Skeletal muscle tissue (tissue), 4 donors: ENCODE data around the gene BCL7A. TPM values are rescaled to one million over a fixed set of nuclear protein-coding genes. Genes with fewer than 3 reads are reported as not detected.

Source experiments
- H3K27ac ChIP-seq: one replicate; pipeline ENCODE4 v1.7.0; 2013; ENCODE audit warnings: mild to moderate bottlenecking, low read depth, low read length, inconsistent platforms
- H3K27me3 ChIP-seq, 3 donors: one replicate each; pipeline ENCODE4 v1.7.0; 2013; ENCODE audit warnings: low read length in 3 of 3; ENCODE audit not compliant: control insufficient read depth in 3 of 3, insufficient read depth in 3 of 3
- H3K36me3 ChIP-seq, 3 donors: one replicate each; pipeline ENCODE4 v1.7.0; 2013; ENCODE audit warnings: low read length in 3 of 3; ENCODE audit not compliant: control insufficient read depth in 3 of 3, insufficient read depth in 3 of 3
- H3K4me1 ChIP-seq, 3 donors: one replicate each; pipeline ENCODE4 v1.7.0; 2013; ENCODE audit warnings: low read length in 3 of 3, mild to moderate bottlenecking in 3 of 3; ENCODE audit not compliant: control insufficient read depth in 3 of 3, insufficient read depth in 3 of 3
- H3K4me3 ChIP-seq, 3 donors: one replicate each; pipeline ENCODE4 v1.7.0; 2013; ENCODE audit warnings: low read length in 3 of 3
- H3K9ac ChIP-seq, 3 donors: one replicate each; pipeline ENCODE4 v1.7.0; 2013; ENCODE audit warnings: low read length in 3 of 3, mild to moderate bottlenecking in 3 of 3, moderate library complexity in 2 of 3, low read depth in 1 of 3
- H3K9me3 ChIP-seq, 3 donors: one replicate each; pipeline ENCODE4 v1.7.0; 2013; ENCODE audit warnings: low read length in 3 of 3; ENCODE audit not compliant: control insufficient read depth in 3 of 3
- total RNA-seq: library from RNA; depleted of rRNA; stranded (reverse); fragments of >200 nt; gene quantifications from one replicate; pipeline ENCODE4 v1.2.3, GENCODE V29; 2014
- donor health status: Osteomylitis.

The BCL7A gene
- total RNA-seq, 1 donor from 2014 or later = 9.4 TPM

DNA sequence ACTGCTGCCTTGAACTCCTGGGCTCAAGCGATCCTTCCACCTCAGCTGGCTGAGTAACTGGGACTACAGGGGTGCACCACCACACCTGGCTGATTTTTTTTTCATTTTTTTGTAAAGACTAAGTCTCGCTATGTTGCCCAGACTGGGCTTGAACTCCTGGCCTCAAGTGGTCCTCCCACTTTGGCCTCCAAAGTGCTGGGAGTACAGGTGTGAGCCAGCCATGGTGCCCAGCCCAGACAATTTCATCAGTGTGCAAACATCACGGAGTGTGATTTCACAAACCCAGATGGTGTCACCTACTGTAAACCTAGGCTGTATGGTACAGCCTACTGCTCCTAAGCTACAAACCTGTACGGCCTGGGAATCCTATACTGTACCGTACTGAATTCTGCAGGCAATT is 6.9 kb upstream of the BCL7A start:
- H3K9ac ChIP-seq = no peak overlapping the region
- H3K27ac ChIP-seq = no peak overlapping the region
- no peaks in the 10 kb centered on the region for H3K4me1 ChIP-seq
- peaks cover 0 to 2% (median 0%) of the 10 kb centered on the region in 3 donors for H3K9me3 ChIP-seq
- no peak overlapping the region for H3K4me3 ChIP-seq
- H3K27me3 ChIP-seq = no peaks in the 10 kb centered on the region
- no peaks in the 10 kb centered on the region for H3K36me3 ChIP-seq

DNA sequence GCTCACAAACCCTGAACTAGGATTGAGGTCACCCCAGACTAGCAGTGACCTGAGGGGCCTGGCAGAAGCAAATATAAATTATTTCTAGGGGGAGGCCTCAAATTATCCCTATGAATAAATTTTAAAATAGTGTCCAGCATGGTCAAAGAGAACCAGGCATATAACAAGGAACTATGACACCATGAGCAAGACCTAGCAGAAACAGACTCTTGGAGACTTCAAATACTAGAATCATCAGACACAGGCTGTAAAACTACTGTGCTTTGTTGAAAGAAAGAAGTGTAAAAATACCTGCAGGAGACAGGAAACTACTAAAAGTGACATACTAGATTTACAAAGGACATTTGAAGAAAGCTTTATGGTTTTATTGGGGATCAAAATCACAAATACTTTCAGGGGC is 3.2 kb upstream of the BCL7A start:
- Histone ChIP-seq H3K4me3 (no peak overlapping the region), H3K27me3 (no peaks in the 10 kb centered on the region), H3K9me3 (peaks cover 0 to 2% (median 0%) of the 10 kb centered on the region in 3 donors), H3K9ac (no peak overlapping the region), H3K27ac (no peak overlapping the region), H3K4me1 (peaks cover 11 to 13% (median 12%) of the 10 kb centered on the region in 3 donors), H3K36me3 (no peaks in the 10 kb centered on the region)

DNA sequence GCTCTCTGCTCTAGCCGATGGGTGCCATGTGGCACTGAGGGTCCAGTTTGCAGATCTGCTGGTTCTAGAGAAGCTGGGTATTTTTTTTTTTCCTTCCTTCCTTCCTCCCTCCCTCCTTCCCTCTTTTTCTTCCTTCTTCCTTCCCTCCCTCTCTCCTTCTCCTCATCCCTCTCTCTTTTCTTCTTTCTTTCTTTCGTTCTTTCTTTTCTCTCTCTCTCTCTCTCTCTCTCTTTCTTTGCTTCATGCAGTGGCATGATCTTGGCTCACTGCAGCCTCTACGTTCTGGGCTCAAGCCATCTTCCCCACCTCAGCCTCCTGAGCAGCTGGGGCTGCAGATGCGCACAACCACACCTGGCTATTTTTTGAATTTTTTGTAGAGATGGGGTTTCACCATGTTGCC is 2.7 kb upstream of the BCL7A start:
- H3K4me1 ChIP-seq = peaks cover 16 to 18% (median 17%) of the 10 kb centered on the region in 3 donors
- no peak overlapping the region for H3K9ac ChIP-seq
- no peaks in the 10 kb centered on the region for H3K27me3 ChIP-seq
- no peak overlapping the region for H3K27ac ChIP-seq
- H3K36me3 ChIP-seq = no peaks in the 10 kb centered on the region
- no peak overlapping the region for H3K4me3 ChIP-seq
- peaks cover 0 to 2% (median 0%) of the 10 kb centered on the region in 3 donors for H3K9me3 ChIP-seq

GRCh38 chr12:122020795-122021192 is 890 bp upstream of the BCL7A start:
- Histone ChIP-seq H3K4me3 (peak overlapping the region; percentile 52 to 78 (median 76)), H3K36me3 (no peaks in the 10 kb centered on the region), H3K27me3 (no peaks in the 10 kb centered on the region), H3K27ac (no peak overlapping the region), H3K9ac (peak overlapping the region in 1 of 3 donors; percentile 85), H3K9me3 (peaks cover 0 to 2% (median 0%) of the 10 kb centered on the region in 3 donors), H3K4me1 (peaks cover 23 to 30% (median 27%) of the 10 kb centered on the region in 3 donors)

DNA sequence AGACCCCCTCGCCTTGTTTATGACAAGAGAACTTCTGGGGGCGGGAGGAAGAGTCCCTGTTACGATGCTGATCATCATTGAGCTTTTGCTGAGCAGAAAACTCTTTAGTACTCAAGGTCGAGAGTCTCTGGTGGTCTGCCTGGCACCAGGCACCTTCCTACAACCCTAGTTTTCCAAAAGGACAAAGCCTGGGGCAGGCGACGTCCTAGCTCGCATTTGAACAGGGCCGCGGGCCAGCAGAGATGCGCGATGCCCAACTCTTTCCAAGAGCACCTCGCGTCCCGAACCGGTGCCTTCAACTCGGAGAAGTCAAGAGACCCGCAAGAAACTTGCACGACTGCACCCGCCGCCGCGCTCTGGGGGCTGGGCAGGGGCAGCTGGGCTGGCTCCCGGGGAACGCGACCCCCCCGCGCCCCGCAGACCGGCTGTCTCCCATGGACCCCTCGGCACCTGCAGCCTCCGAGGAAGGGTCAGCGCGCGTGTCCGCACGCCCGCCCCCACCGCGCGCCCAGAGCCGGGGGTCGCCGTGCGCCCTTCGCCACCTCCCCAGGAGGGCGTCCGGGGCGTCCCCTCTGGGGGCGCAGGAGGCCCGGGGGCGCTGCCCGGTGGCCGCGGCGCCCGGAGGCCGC is 377 bp upstream of the BCL7A start:
- Histone ChIP-seq H3K4me1 (peaks cover 25 to 32% (median 29%) of the 10 kb centered on the region in 3 donors), H3K27me3 (no peaks in the 10 kb centered on the region), H3K27ac (peak overlapping the region; percentile 44), H3K9me3 (peaks cover 0 to 2% (median 0%) of the 10 kb centered on the region in 3 donors), H3K4me3 (peak overlapping the region; percentile 52 to 78 (median 76)), H3K36me3 (no peaks in the 10 kb centered on the region), H3K9ac (peak overlapping the region in 2 of 3 donors; percentile 62 to 85)

DNA sequence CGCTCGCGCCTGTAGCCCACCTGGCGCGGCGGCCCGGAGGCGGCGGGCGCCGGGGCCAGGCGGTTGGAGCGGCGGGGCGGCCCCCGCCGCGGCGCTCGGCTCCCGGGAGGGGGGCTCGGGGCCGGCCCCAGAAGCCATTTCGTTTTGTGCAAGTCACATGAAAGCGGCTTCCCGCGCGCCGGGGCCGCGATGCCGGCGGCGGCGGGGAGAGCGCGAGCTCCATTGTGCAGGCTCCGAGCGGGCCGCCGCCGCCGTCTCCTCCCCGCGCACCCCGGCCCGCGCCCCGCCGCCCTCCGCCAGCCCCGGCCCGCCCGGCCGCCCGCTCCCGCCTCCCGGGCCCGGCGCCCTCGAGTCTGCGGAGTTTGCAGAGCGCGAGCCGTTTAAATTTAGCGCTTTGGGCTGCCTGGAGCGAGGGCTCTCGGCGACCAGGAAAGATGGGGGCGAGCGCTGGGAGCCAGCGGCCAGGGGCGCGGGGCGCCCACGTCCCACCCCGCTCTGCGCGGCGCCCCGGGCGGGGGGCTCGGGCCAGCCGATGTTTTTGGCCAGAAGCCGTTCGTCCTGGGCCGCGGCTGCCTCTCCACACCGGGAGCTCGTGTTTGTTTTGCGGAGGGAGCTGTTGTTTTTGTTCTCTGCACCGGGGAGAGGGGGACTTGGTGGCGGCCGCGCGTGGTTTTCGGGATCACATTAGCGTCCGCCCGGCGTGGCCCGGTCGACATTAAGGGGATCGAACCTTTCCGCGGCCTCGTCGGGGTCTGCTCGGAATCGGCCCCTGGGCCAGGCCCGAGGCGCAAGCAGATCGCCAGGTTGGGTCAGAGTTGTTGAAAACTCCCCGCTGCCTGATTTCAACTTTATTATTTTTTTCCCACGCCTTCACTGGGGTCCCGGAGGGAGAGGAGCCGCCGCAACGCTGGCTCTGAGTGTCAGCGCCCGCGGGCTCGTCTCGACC is 982 bp downstream of the BCL7A start:
- no peaks in the 10 kb centered on the region for H3K36me3 ChIP-seq
- H3K27me3 ChIP-seq = no peaks in the 10 kb centered on the region
- H3K9ac ChIP-seq = peak overlapping the region; percentile 77 to 89 (median 87)
- peaks cover 0 to 2% (median 0%) of the 10 kb centered on the region in 3 donors for H3K9me3 ChIP-seq
- H3K4me3 ChIP-seq = peak overlapping the region; percentile 54 to 76 (median 76)
- peak overlapping the region; percentile 89 for H3K27ac ChIP-seq
- peaks cover 36 to 40% (median 38%) of the 10 kb centered on the region in 3 donors for H3K4me1 ChIP-seq

DNA sequence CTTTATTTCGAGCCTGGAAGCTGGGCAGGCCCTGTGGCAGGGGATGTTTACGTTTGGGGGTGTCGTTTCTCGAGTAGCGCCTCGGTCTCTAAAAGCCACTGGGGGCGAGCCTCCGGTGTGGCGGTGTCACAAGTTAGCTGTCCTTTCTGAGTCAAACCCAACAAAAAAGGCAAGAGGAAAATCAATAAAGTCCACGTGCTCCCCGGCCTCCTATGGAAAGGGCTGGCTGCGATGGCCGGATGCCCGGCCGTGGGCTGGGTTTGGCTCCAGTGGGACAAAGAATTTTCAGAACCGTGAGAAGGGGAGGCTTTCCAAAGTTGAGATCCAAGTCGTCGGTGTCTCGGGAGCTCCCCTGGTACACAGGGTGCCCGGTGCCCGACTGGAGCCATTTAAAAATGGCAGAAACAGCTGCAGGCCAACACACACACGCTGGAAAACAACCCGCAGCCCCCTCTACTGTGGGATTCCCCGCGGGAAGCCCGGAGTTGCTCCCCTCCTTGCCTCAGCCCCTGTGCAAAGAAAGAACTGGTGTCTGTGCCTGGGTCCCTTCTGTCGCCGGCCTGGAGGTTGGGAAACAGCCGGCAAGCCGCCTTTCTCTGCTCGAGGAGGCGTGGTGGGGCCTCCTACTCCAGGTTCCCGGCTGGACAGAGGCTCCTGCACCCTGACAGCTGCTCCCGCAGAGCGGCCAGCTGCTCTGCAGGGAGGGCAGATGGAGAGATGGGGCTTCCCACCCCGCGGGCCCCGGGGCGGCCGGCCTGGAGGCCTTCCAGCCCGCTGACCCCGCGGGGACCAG is 1.9 kb downstream of the BCL7A start:
- Histone ChIP-seq H3K9me3 (no peaks in the 10 kb centered on the region), H3K9ac (peak overlapping the region; percentile 77 to 89 (median 87)), H3K4me1 (peaks cover 45 to 48% (median 47%) of the 10 kb centered on the region in 3 donors), H3K27ac (peak overlapping the region; percentile 89), H3K27me3 (no peaks in the 10 kb centered on the region), H3K4me3 (peak overlapping the region; percentile 54 to 76 (median 76)), H3K36me3 (no peaks in the 10 kb centered on the region)

DNA sequence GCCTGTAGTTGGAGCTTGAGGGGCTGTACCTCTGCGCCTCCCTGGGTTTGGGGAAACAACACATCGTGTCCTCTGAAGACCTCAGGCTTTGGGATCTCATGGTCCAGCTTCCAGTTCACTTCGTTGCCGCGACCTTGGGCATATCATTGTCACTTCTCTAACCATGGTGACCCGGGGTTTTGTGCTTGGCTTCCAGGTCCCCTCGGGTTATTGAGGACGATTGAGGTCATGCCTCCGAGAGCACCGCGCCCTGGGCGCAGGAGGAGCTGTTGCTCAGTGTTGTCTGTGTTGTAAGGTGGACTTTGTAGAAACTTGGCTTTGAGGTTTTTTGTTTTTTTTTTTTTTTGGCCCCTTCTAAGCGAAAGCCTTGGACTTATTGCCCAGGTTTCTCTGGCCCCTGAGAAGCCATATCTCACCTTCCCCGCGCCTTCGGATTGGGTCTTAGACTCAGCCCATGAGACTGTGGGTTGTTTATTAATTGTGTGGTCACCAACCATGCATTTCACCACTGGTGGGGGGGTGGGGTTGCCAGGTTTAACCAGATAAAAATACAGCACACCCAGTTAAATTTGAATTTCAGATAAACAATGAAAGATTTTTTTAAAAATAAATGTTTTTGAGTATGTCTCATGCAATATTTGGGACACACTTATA is 2.6 kb downstream of the BCL7A start:
- no peaks in the 10 kb centered on the region for H3K36me3 ChIP-seq
- no peaks in the 10 kb centered on the region for H3K9me3 ChIP-seq
- peak overlapping the region; percentile 89 for H3K27ac ChIP-seq
- H3K9ac ChIP-seq = peak overlapping the region; percentile 77 to 89 (median 87)
- H3K4me3 ChIP-seq = peak overlapping the region; percentile 52 to 76 (median 76)
- H3K4me1 ChIP-seq = peaks cover 52 to 56% (median 54%) of the 10 kb centered on the region in 3 donors
- H3K27me3 ChIP-seq = no peaks in the 10 kb centered on the region

- H3K9me3 ChIP-seq = no peaks in the 10 kb centered on the region
- H3K4me1 ChIP-seq = peaks cover 55 to 61% (median 58%) of the 10 kb centered on the region in 3 donors
- H3K36me3 ChIP-seq = peaks cover 0 to 1% (median 0%) of the 10 kb centered on the region in 3 donors
- no peak overlapping the region for H3K4me3 ChIP-seq
- no peak overlapping the region for H3K27ac ChIP-seq
- no peak overlapping the region for H3K9ac ChIP-seq
- H3K27me3 ChIP-seq = no peaks in the 10 kb centered on the region
Measured at GRCh38 chr12:122026706-122027333, 5.1 kb downstream of the BCL7A start.
